NCI-H345 treated with DMSO at 0.1 percent for 48 hours (cell line): ENCODE results near the gene PLA2G15.
"Not testable (repeated sequence)": the region's sequence is repeated elsewhere in the genome, so short reads cannot be mapped to it uniquely, and the experiment has no call there.

ENCODE experiments used
- DNase-seq: peaks from one replicate; lab custom pipeline; 2025; ENCODE audit not compliant: unreplicated experiment; lab: John Stamatoyannopoulos, UW

The PLA2G15 gene

DNA sequence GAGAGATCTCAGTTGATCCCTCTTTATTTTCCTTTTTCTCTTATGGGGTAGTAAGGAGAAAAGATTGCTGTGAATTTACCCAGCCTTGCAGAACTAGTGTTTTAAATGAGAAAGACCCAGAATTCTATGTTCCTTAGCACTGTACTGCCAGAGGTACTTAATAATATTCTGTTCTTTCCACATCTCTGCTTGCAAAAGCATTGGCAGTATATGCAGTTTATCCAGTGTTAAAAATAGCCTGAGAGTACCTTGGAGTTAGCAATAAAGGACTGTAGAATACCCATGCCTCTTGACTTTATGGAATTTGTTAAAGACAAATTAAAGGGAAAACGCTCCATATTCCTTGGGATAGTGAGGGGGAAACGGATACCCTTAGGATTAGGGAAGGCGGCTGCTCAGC lies 31.1 kb downstream of the PLA2G15 start:
- no peak for DNase-seq

DNA sequence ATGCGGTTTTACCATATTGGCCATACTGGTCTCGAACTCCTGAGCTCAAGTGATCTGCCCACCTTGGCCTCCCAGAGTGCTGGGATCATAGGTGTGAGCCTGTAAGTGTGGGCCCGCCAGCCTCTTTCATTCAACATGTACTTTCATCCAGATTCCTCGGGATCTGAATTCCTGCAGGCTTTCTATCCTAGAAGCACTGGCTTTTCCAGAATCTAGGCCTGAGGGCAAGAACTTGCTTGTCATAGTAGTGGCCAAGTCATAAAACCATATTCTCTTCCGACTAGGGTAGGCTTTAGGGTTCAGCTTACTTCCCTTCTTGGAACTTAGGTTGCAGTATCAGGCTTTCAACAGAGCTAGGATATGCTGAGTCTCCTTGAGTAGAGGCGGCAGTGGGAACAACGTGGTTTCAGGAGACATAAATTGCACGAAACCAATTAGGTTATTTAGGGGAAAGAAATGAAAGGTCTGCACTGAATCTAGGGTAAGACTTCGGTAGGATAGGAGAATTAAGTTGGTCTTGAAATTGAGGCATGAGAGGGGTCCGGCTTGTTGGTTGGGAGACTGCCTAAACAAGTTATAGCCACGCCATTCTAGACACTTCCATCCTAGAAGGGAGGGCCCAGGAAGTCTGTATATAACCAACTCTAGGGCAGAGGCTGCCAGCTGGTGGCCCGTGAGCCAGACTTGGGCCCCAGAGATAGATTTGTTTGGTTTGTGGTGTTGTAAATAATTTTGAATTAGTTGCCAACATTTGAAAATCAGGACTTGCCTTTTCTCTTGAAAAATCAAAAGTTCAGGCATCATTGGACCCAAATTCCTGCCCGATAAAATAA lies 34.8 kb downstream of the PLA2G15 start:
- no peak for DNase-seq

DNA sequence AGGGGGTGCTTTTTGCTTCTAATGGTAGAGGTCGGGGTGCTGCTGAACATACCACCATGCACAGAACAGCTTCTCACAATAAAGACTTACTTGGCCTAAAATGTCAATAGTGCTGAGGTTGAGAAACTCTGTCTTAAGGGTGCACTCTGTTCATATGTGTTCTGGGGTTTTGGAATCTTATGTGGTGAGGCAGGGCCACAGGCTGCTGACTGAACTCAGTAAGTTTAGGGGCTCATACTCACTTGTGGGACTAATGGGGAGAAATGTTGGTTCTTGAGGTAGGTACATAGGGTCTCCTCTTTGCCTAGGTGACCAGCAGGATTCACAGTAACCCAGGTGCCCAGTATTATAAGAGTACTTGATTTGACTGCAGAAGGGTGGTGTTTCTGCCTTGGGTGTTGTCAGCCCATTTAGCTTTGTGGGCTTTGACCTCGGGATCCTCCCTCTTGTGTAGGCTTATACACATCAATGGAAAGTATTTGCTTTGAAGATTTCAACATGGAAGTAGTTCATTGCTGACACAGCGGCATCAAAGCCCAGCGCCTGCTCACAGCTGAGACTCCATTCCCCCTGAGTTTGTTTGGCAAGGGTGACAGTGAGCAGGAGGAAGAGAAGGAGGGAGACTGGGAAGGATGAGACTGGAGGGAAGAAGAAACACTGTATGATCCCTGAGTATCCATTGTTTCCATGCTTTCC lies 36.3 kb downstream of the PLA2G15 start:
- DNase-seq: no peak

DNA sequence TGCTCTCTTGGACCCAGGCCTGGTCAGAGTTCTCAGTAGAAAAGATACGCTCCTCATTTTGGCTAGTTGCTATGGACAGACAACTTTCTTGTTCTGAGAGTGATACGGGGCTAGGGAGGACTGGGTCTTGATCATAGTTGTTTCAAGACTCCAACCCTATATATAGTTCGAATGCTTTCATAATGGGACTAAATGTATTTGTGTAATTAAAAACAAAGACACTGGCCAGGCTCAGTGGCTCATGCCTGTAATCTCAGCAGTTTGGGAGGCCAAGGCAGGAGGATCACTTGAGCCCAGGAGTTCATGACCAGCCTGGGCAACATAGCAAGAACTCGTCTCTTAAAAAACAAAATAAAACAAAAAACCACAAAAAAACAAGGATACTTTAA lies 36.9 kb downstream of the PLA2G15 start:
- no peak for DNase-seq

DNA sequence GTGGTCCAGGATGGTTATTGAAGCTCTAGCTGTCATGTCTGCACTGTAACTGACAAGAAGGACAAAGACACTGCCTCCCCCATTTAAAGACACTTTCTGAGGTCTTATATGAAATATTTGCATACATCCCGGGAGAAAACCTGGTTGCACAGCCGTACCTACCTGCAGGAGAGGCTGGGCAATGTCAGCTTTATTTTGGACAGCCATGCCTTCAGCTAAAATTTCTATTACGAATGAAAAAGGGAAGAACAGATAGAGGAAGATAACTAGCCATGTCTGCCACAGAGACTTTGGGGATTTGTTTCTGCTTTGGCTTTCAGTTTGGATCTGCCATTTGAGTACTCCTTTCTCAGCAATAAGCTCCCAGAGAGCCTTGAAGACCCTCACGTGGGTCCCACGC lies 38.2 kb downstream of the PLA2G15 start:
- DNase-seq: no peak

DNA sequence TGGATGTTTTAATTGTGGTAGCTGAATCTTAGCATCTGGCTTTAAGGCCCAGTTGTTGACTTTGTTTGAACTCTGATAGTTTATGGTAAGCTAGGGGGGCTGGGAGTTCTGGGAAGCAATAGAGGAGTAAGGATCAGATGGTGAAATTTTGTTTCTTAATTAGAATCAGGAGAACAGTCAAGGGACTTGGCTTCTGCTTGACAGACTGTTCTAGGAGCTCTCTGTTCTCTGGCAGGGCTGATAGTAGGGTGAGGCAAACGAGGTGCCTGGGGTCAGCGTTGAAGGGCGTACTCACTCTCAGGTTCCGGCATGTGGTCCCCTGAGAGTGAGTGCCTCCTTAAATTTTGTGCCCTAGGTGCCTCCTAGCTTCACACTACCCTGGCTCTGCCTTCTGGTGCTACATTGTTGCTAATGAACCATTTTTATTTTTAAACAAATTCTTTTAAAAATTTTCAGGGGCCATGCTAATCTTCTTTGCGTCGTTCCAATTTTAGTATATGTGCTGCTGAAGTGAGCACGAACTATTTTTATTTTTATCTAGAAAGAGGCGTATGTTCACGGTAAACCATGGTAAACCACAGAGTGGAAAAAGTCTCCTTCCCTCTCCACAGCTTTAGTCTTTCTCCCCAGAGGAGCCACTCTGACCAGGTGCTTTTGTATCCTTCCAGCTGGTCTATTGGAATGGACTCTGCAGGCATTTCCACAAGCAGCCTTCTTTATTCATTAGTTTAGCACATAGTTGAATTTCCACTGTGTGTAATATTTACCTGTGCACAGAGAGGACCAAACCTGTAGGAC lies 38.8 kb downstream of the PLA2G15 start:
- DNase-seq: no peak

DNA sequence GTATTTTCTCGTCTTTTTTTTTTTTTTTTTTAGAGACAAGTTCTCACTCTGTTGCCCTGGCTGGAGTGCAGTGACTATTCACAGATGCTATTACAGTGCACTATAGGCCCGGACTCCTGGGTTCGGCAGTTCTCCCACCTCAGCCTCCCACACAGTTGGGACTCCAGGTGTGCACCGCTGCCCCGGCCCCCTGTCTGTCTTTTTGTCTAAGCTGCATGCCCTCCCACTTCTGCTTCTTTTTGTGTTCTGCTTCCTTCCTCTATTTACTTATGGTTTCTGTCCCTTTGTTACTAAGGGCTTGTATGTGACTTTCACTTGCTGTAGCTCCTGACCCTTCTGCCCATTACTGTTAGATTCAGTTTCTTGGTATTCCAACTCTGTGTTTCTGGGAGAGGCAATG lies 39.7 kb downstream of the PLA2G15 start:
- no peak for DNase-seq

DNA sequence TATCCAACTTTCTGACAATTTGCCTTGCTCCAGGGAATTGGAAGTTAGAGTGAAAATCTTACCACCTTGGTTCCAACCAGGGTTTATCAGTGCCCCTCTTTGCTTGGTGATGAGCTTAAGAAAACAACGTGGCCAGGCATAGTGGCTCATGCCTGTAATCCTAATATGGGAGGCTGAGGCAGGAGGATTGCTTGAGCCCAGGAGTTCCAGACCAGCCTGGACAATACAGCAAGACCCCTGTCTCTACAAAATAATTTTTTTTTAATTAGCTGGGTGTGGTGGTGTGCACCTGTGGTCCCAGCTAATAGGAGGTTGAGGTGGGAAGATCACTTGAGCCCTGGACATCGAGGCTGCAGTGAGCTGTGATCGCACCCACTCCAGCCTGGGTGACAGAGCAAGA lies 40.5 kb downstream of the PLA2G15 start:
- no peak for DNase-seq

DNA sequence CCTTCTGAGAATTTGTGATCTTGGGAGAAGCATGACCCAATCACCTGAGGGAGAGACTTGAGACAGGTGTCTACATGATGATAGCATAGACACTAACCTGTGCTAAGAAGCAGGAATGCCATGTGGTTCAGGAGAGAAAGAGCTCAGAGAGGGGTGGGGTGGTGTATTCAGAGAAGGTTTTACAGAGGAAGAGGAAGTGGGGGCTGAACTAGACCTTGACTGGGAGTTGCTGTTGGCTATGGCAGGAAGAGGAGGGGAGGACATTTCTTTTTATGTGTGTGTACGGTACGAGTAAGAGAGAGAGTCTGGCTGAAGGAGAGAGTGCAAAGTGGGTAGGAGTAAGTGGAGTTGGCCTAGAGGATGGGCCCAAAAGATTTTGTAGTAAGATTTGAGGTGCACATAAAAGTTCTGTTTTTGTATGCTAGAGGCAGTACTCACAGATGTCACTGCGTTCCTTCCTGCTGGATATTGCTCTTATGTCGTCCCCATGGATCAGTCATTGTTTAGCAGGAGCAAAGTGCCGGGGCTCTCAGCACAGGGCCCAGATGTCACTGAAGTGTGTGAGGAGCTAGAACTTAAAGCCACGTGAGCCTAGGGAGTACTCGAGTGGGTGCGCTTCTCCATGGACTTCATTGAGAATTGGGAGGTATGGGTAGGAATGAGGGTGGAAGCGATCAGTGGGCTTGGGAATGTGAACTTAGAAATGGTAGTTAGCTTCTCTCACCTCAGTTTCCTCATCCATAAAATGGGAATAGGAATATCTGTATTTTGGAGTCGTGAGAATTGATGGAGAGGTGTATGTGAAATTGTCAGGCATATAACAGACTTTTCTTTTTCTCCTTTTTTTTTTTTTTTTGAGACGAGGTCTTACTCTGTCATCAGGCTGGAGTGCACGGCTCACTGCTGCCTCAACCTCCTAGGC lies 41.2 kb downstream of the PLA2G15 start:
- DNase-seq: no peak

DNA sequence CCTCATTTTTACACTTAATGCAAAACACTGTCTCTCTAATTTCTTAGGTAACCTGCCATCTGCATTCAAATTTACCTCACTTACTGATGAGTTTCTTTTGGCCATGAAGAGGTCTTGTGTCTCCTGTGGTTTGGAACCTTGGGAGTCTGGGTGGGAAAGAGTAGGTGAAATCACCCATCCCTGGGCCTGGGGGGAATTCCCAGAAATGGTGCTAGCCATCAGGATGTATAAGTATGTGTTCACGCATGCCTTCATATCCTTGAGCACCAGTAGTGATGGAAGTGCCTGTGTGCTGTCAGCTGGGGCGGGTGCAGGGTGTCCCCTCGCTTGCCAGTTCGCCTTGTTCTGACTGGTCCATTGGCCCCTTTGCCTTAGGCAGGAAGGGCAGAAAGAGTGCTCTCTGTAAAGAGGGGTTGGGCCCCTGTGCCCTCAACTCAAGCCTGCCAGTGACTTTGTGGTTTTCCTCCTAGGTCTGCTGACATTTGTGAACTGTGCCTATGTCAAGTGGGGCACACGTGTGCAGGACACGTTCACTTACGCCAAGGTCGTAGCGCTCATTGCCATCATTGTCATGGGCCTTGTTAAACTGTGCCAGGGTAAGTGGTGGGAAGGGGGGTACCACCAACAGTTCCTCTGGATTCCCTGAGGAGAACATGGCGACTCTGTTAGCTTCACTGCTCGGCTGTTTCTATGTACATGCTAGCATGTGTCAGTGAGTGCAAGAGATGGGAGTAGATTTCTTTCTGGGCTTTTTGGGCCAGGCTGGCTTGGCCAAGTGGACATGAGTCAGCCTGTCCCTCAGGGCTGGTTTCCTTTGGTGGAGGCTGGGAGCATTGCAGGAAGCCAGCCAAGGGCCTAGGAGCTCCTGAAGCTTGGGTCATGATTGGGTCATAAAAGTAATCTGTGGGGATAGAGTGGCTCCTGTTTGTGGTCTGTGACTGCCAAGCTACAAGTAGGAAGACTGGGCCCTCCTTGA lies 42.4 kb downstream of the PLA2G15 start:
- DNase-seq: no peak

DNA sequence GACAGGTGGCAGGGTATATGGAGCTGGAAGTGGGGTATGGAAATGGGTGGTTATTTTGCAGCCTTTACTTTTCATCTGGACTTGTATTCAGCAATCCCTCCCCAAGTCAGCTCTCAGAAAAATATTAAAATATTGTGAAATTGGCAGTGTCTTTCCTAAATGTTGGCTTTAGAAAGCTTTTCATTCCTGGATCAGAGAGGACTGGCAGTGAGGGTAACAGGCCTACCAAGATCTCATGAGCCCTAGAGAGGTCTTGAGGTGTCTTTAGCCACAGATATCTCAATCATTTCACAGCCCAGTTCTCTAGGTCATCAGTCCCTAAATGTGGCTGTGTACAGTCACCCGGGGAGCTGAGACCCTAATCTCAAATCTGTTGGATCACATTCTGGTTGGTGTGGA lies 43.1 kb downstream of the PLA2G15 start:
- no peak for DNase-seq

DNA sequence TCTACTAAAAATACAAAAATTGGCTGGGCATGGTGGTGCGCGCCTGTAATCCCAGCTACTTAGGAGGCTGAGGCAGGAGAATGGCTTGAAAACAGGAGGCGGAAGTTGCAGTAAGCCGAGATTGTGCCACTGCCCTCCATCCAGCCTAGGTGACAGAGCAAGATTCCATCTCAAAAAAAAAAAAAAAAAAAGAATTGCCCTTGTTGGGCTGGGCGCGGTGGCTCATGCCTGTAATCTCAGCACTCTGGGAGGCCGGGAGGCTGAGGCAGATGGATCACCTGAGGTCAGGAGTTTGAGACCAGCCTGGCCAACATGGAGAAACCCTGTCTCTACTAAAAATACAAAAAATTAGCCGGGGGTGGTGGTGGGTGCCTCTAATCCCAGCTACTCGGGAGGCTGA lies 43.6 kb downstream of the PLA2G15 start:
- DNase-seq: not testable (repeated sequence)

DNA sequence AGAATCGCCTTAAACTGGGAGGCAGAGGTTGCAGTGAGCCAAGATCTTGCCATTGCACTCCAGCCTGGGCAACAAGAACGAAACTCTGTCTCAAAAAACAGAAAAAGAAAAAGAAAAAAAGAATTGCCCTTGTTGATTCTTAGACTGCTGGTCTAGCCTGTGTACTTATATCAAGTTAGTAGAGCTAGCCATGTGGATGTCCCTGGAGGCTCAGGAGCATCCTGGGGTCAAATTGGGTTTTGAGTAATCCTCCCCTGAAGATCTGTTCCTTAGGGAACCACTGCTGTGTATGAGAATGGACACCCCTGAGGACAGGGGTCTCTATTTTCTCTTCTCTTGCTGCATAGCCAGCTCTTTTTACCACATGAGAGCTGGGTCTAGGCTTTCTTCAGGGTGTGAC lies 44.0 kb downstream of the PLA2G15 start:
- DNase-seq: no peak

DNA sequence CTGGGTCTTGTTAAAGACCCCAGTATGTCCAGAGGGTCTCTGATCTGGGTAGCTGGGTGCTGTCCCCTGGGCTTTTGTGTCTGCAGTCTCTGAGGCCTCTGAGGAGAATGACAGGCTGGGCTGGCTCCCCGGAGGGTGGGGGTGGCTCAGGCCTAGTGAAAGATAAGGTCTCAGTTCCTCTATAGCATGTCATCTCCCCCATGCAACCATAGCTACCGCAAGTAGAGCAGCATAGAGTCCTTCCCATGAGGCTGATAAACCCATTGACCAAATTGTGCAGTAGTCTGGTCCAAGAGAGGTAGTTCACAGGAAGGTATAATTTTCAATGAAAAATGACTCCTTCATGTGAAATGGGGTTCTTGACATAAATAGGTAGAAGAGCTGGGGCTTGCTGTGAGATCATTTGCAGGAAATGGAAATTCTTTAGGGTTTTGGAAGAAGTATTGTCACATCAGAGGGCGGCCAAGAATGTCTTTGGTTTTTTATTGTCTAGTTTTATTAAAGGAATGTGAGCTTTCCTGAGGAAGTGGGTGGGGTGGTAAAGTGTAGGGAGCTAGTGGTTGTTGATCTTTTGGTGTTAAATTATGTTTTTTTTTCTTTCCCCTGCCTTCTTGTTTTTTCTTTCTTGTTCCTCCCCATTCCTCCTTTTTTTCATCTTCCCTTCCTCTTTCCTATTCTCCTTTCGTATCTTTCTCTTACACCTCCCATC lies 44.6 kb downstream of the PLA2G15 start:
- no peak for DNase-seq

DNA sequence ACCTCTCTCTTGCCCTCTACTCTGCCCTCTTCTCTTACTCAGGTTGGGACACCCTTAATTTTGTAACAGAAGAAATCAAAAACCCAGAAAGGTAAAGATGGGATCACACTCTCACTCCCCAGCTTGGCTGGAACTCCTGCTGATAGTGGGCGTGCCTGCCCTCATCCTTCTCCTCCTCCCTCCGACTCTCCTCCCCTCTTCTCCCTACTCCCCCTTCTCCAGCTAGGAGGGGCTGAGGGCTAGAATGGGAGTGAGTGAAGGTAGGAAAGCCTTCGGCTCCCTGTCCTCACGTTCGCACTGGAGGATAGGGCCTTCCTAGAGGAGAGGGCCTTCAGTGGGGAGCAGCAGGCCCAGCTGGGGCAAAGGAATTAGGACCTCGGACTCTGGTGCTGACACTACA lies 45.3 kb downstream of the PLA2G15 start:
- no peak for DNase-seq

DNA sequence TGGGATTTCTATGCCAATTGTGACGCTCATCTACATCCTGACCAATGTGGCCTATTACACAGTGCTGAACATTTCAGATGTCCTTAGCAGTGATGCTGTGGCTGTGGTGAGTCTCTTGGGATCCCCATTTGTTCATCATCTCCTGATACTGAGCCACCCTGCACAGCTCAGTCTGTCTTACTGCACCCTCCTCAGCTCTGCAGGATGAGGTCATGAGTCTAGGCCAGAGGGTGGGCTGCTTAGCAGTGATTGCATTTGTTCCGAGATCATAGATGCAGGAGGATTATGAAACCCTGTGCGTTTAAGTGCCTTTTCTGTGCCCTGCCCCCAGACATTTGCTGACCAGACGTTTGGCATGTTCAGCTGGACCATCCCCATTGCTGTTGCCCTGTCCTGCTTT lies 46.1 kb downstream of the PLA2G15 start:
- DNase-seq: no peak

DNA sequence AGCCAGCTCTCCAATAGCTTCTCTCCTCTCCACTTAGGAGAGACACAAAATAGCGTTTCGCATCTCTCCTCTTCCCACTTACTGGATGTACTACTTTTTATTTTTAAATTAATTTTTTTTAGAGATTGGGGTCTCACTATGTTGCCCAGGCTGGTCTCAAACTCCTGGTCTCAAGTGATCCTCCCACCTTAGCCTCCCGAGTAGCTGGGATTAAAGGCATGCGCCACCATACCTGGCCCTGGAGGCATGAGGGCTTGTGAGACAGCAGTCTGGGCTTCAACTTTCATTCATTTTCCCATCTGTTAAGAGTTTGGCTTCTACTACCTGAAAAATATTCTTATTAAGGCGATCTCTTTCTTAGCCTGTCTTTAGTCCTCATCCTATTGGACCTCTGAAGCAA lies 47.3 kb downstream of the PLA2G15 start:
- no peak for DNase-seq

DNA sequence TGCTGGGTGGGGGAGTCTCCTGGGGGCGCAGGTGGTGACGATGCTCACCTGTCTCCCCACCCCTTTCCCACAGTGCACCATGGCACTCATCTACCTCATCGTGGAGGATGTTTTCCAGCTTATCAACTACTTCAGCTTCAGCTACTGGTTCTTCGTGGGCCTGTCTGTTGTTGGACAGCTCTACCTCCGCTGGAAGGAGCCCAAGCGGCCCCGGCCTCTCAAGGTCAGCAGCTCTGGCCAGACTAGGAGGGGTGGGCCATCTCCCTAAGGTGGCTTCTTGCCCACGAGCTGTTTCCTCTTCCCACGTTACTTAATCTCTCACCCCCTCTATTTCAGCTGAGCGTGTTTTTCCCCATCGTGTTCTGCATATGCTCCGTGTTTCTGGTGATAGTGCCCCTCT lies 51.1 kb downstream of the PLA2G15 start:
- no peak for DNase-seq

DNA sequence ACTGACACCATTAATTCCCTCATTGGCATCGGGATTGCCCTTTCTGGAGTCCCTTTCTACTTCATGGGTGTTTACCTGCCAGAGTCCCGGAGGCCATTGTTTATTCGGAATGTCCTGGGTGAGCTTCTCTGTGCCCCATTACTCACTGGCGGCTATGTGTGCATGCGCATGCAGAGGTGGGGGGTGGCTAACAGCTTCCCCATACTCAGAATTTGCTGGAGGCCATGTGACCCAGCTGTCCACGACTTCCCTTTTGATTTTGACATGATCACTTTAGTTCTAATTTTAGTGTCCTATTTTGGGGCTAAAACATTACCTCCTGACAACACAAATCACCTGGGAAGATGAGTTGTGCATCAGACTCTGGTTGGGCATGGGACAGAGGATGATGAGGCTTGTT lies 51.5 kb downstream of the PLA2G15 start:
- DNase-seq: no peak
